Panc1 (cell line): Measurements from ENCODE around the gene CRHR2. TPM values are rescaled to one million over a fixed set of nuclear protein-coding genes. Genes with fewer than 3 reads are reported as not detected.

Source experiments
- ATAC-seq: fragments of 200-7000 bp; cut with Tn5 transposase; 2 replicates; pipeline ENCODE4 v1.9.1; 2020; ENCODE audit warnings: mild to moderate bottlenecking, moderate library complexity
- BruUV-seq: library from RNA; stranded (reverse); fragments of 400-500 nt; replicated peaks from 2 replicates; lab custom pipeline; 2021; lab: Mats Ljungman, UMichigan
- CTCF ChIA-PET: fragments of 300-600 bp; sonication (Branson Sonifier 250); formaldehyde crosslinking; loops from one replicate; lab custom pipeline; 2022; ENCODE audit warnings: antibody characterized with exemption; lab: Charles Lee
- POLR2A ChIA-PET: fragments of 300-600 bp; sonication (Branson Sonifier 250); formaldehyde crosslinking; loops from one replicate; lab custom pipeline; 2022; ENCODE audit warnings: antibody characterized with exemption; lab: Charles Lee
- DNase-seq: peaks from one replicate; pipeline ENCODE4 v3.0.0-alpha.2; 2010; ENCODE audit warnings: low read depth, low spot score
- H3K27ac ChIP-seq: 2 replicates; pipeline ENCODE4 v1.5.1; 2011; ENCODE audit warnings: mild to moderate bottlenecking, low read length, inconsistent platforms
- H3K27me3 ChIP-seq: fragments of 200-500 bp; sonication (Bioruptor generic); 2 replicates; pipeline ENCODE4 v1.6.0; 2014; ENCODE audit warnings: low read length, inconsistent platforms; ENCODE audit not compliant: control insufficient read depth, insufficient read depth
- H3K36me3 ChIP-seq: fragments of 200-500 bp; sonication (Bioruptor generic); 2 replicates; pipeline ENCODE4 v1.5.1; 2014; ENCODE audit warnings: inconsistent platforms, mild to moderate bottlenecking, low read length, moderate library complexity; ENCODE audit not compliant: control insufficient read depth, insufficient read depth
- H3K4me1 ChIP-seq: 2 replicates; pipeline ENCODE4 v1.5.1; 2011; ENCODE audit warnings: inconsistent platforms, mild to moderate bottlenecking, low read length, moderate library complexity; ENCODE audit not compliant: control insufficient read depth, insufficient read depth
- H3K4me3 ChIP-seq, 2 experiments: 2 replicates each; pipeline ENCODE4 v1.5.1; 2011 to 2012; ENCODE audit warnings: low read depth in 2 of 2, low read length in 2 of 2, mild to moderate bottlenecking in 2 of 2, inconsistent platforms in 1 of 2, moderate library complexity in 1 of 2
- H3K9me3 ChIP-seq: fragments of 200-500 bp; sonication (Bioruptor generic); 2 replicates; pipeline ENCODE4 v1.5.1; 2014; ENCODE audit warnings: low read depth, mild to moderate bottlenecking, inconsistent platforms, low read length, moderate library complexity; ENCODE audit not compliant: control insufficient read depth, insufficient read depth
- POLR2AphosphoS5 ChIP-seq: IDR thresholded peaks from 2 replicates; pipeline ENCODE4 v1.6.1; 2012; ENCODE audit warnings: mild to moderate bottlenecking, low read depth, low read length, moderate library complexity
- SIN3A ChIP-seq: IDR thresholded peaks from 2 replicates; pipeline ENCODE4 v1.6.1; 2012; ENCODE audit warnings: low read depth, mild to moderate bottlenecking, low read length, moderate library complexity, borderline replicate concordance; ENCODE audit not compliant: insufficient read depth
- TCF7L2 ChIP-seq: IDR thresholded peaks from 2 replicates; pipeline ENCODE4 v1.6.1; 2011; ENCODE audit warnings: mild to moderate bottlenecking, low read depth, low read length, inconsistent platforms
- in situ Hi-C: cut with HindIII; loops from 2 replicates; pipeline ENCODE4 v1.10.0; 2016; ENCODE audit warnings: low sequenced_read_pairs, low pct_unique_long_range_greater_than_20kb
- intact Hi-C: fragments of 100-400 bp; cut with micrococcal nuclease; formaldehyde crosslinking; loops from one replicate; pipeline ENCODE4 v1.10.0; 2022; ENCODE audit not compliant: unreplicated experiment
- total RNA-seq: library from RNA; stranded (reverse); gene quantifications from one replicate; pipeline ENCODE4 v1.2.1, GENCODE V29; 2021; ENCODE audit not compliant: unreplicated experiment
- TF ChIP-seq, protein P1 (sequence below): fragments of 450-650 bp; IDR thresholded peaks from 2 replicates; pipeline ENCODE4 v1.5.1; 2017; ENCODE audit warnings: mild to moderate bottlenecking
- TF ChIP-seq, protein P2 (sequence below), 2 experiments: IDR thresholded peaks; 2 replicates each; pipeline ENCODE4 v1.6.1; 2011 to 2012; ENCODE audit warnings: low read depth in 2 of 2, control low read depth in 1 of 2, low read length in 1 of 2, mild to moderate bottlenecking in 1 of 2, moderate library complexity in 1 of 2; ENCODE audit not compliant: insufficient read depth in 1 of 2

The CRHR2 gene
- total RNA-seq, 1 experiment from 2014 or later, result not detected

DNA sequence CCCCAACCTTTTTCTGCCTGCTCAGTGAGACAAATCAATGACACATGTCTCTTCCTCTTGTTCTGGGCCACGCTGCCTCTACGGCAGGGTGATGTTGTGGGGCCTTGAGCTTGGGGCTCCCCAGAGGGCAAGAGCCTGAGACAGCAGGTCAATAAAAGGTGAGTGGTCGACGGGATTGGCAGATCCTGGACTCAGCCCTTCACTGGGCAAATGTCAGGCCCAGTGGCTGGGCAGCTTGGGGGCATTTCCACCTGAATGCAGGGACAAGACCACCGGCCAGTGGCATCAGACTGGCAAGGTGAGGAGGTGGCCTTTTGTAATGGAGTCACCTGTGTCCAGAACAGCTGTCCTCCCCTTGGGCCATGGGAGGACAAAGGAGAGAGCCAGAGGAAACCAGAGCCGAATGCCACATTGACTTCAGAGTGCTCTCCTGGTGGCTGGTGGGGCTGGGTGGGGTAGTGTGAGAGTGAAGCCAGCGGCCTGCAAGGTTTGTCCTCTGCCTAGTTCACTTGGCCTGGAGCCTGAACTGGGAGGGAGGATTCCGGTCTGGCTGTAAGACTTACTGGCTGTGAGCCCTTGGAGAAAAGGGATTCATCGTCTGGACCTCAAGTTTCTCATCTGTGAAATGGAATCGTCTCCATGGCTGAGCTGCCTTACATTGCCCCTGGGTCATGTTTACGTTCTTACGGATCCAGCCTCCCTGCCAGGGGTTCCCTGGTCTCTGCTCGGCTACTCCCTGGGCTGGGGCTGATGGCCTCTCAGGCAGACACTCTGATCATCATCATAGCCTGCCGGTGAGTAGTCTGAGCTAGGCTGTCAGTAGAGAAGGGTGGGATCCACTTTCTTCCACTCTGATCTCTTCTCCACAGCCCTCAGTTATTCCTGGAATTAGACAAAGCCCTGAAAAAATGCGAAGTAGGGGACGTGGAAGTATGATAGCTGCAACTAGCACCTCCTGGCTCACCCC is 25.4 kb upstream of the CRHR2 start:
- BruUV-seq, result no TSS peak
- Histone ChIP-seq H3K4me1 (no peaks in the 10 kb centered on the region), H3K9me3 (no peaks in the 10 kb centered on the region), H3K36me3 (no peaks in the 10 kb centered on the region), H3K4me3 (no peak overlapping the region), H3K27ac (no peak overlapping the region), H3K27me3 (peaks cover 10% of the 10 kb centered on the region)
- in situ Hi-C loops, result no loop called here
- intact Hi-C loops, result no loop called here
- TF ChIP-seq SIN3A (no peak), POLR2AphosphoS5 (no peak), TCF7L2 (no peak)
- TF ChIP-seq, protein P1, sequence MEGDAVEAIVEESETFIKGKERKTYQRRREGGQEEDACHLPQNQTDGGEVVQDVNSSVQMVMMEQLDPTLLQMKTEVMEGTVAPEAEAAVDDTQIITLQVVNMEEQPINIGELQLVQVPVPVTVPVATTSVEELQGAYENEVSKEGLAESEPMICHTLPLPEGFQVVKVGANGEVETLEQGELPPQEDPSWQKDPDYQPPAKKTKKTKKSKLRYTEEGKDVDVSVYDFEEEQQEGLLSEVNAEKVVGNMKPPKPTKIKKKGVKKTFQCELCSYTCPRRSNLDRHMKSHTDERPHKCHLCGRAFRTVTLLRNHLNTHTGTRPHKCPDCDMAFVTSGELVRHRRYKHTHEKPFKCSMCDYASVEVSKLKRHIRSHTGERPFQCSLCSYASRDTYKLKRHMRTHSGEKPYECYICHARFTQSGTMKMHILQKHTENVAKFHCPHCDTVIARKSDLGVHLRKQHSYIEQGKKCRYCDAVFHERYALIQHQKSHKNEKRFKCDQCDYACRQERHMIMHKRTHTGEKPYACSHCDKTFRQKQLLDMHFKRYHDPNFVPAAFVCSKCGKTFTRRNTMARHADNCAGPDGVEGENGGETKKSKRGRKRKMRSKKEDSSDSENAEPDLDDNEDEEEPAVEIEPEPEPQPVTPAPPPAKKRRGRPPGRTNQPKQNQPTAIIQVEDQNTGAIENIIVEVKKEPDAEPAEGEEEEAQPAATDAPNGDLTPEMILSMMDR, result no peak
- TF ChIP-seq, protein P2, sequence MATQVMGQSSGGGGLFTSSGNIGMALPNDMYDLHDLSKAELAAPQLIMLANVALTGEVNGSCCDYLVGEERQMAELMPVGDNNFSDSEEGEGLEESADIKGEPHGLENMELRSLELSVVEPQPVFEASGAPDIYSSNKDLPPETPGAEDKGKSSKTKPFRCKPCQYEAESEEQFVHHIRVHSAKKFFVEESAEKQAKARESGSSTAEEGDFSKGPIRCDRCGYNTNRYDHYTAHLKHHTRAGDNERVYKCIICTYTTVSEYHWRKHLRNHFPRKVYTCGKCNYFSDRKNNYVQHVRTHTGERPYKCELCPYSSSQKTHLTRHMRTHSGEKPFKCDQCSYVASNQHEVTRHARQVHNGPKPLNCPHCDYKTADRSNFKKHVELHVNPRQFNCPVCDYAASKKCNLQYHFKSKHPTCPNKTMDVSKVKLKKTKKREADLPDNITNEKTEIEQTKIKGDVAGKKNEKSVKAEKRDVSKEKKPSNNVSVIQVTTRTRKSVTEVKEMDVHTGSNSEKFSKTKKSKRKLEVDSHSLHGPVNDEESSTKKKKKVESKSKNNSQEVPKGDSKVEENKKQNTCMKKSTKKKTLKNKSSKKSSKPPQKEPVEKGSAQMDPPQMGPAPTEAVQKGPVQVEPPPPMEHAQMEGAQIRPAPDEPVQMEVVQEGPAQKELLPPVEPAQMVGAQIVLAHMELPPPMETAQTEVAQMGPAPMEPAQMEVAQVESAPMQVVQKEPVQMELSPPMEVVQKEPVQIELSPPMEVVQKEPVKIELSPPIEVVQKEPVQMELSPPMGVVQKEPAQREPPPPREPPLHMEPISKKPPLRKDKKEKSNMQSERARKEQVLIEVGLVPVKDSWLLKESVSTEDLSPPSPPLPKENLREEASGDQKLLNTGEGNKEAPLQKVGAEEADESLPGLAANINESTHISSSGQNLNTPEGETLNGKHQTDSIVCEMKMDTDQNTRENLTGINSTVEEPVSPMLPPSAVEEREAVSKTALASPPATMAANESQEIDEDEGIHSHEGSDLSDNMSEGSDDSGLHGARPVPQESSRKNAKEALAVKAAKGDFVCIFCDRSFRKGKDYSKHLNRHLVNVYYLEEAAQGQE (IDR thresholded peaks at IDR 0.05; ENCODE audit: insufficient read depth in 1 of 2, low read depth in 2 of 2, low read length in 1 of 2), result no peak
- POLR2A ChIA-PET, result no interaction called here
- no peak for DNase-seq
- no peak for ATAC-seq
- CTCF ChIA-PET, result no interaction called here

DNA sequence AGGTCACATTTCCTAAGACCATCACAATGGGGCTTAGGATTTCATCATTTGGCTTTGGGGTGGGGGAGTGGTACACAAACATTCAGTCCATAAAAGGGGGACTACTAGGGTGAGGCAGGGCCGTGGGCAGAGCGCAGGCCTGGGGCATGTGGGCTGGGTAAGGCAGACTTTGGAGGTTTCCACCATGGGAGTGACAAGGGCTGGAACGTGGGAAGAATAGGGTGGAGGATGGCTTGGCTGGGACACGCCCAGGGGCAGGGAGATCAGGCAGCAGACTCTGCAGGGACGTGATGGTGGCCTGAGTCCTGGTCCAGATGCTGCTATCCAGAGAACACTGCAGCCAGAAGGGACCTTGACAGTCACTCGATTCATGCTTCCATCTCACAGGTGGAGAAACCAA is 24.7 kb upstream of the CRHR2 start:
- intact Hi-C loops, result no loop called here
- ATAC-seq, result no peak

More for the DNA sequence above, 24.7 kb upstream of the CRHR2 start:
- no peak for DNase-seq
- in situ Hi-C loops, result no loop called here
- TF ChIP-seq TCF7L2 (no peak), POLR2AphosphoS5 (no peak), SIN3A (no peak)
- TF ChIP-seq, protein P2 (IDR thresholded peaks at IDR 0.05; ENCODE audit: insufficient read depth in 1 of 2, low read depth in 2 of 2, low read length in 1 of 2), result no peak
- TF ChIP-seq, protein P1, result no peak
- Histone ChIP-seq H3K4me1 (no peaks in the 10 kb centered on the region), H3K4me3 (no peak overlapping the region), H3K27ac (no peak overlapping the region), H3K9me3 (no peaks in the 10 kb centered on the region), H3K36me3 (no peaks in the 10 kb centered on the region), H3K27me3 (peaks cover 11% of the 10 kb centered on the region)
- ChIA-PET POLR2A (no interaction called here), CTCF (no interaction called here)
- no TSS peak for BruUV-seq
